Epithelial cell of proximal tubule (primary cell): ENCODE data around the gene SH3RF1. TPM values are rescaled to one million over a fixed set of nuclear protein-coding genes. Genes with fewer than 3 reads are reported as not detected.

ENCODE experiments used
- DNase-seq: peaks from one replicate; pipeline ENCODE4 v3.0.0-alpha.2; 2011; ENCODE audit warnings: low read depth
- H3K4me3 ChIP-seq: 2 replicates; pipeline ENCODE4 v1.5.1; 2011; ENCODE audit warnings: low read depth, mild to moderate bottlenecking, low read length
- total RNA-seq: library from RNA; depleted of rRNA; stranded (reverse); fragments of >200 nt; gene quantifications from 2 replicates; pipeline ENCODE4 v1.2.3, GENCODE V29; 2015
- TF ChIP-seq, protein P1 (sequence below): conservative IDR thresholded peaks from 2 replicates; pipeline ENCODE4 v1.5.1; 2012; ENCODE audit warnings: low read depth, mild to moderate bottlenecking, low read length

SH3RF1 gene
- total RNA-seq, 1 donor from 2014 or later, result 25.8 TPM

DNA sequence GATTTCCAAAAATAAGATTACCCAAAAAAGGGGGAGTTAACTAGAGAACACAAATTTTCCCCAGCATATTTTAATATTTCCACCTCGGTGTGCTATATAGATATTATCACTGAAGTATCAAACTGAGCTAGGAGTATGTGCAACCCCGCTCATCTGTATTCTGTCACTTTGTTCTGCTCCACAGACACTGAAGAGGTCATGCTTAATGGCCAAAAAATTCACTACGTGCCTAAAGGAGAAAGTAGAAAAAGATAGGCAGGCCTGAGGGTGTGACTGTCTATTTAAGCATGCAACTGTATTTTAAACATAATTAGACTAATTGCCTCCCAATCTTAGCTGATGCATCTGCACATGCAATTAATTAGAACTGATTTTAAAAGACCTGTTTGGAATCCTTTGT is 24.5 kb downstream of the SH3RF1 start:
- TF ChIP-seq, protein P1, sequence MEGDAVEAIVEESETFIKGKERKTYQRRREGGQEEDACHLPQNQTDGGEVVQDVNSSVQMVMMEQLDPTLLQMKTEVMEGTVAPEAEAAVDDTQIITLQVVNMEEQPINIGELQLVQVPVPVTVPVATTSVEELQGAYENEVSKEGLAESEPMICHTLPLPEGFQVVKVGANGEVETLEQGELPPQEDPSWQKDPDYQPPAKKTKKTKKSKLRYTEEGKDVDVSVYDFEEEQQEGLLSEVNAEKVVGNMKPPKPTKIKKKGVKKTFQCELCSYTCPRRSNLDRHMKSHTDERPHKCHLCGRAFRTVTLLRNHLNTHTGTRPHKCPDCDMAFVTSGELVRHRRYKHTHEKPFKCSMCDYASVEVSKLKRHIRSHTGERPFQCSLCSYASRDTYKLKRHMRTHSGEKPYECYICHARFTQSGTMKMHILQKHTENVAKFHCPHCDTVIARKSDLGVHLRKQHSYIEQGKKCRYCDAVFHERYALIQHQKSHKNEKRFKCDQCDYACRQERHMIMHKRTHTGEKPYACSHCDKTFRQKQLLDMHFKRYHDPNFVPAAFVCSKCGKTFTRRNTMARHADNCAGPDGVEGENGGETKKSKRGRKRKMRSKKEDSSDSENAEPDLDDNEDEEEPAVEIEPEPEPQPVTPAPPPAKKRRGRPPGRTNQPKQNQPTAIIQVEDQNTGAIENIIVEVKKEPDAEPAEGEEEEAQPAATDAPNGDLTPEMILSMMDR, result no peak
- H3K4me3 ChIP-seq, result no peak overlapping the region
- no peak for DNase-seq

- TF ChIP-seq, protein P1, result no peak
- no peak for DNase-seq
- H3K4me3 ChIP-seq, result no peak overlapping the region
These were observed 25.7 kb downstream of the SH3RF1 start for GRCh38 chr4:169245061-169245460.

- TF ChIP-seq, protein P1, result no peak
These were observed 26.7 kb downstream of the SH3RF1 start for GRCh38 chr4:169243825-169244609.

GRCh38 chr4:169241464-169241863 is 29.3 kb downstream of the SH3RF1 start:
- TF ChIP-seq, protein P1, result no peak
- no peak overlapping the region for H3K4me3 ChIP-seq
- DNase-seq, result no peak

More at GRCh38 chr4:169243825-169244609, 26.7 kb downstream of the SH3RF1 start:
- H3K4me3 ChIP-seq, result no peak overlapping the region
- DNase-seq, result no peak

GRCh38 chr4:169239221-169239905 is 31.4 kb downstream of the SH3RF1 start:
- TF ChIP-seq, protein P1, result no peak
- no peak for DNase-seq
- H3K4me3 ChIP-seq, result no peak overlapping the region

GRCh38 chr4:169238445-169238844 is 32.3 kb downstream of the SH3RF1 start:
- no peak overlapping the region for H3K4me3 ChIP-seq
- TF ChIP-seq, protein P1, result no peak
- DNase-seq, result no peak
